SK-N-SH (cell line): ENCODE data around the gene CHST12. TPM values are rescaled to one million over a fixed set of nuclear protein-coding genes. Genes with fewer than 3 reads are reported as not detected.

ENCODE experiments used
- CTCF ChIA-PET: fragments of 300-600, 350-600 bp; formaldehyde crosslinking; extraction: SDS; loops from one replicate; lab custom pipeline; 2021; lab: Yijun Ruan, JAX
- POLR2A ChIA-PET: fragments of 350-600 bp; sonication (Branson Sonifier 250); formaldehyde crosslinking; extraction: SDS; loops from one replicate; lab custom pipeline; 2020; ENCODE audit warnings: antibody characterized with exemption, inconsistent platforms; lab: Yijun Ruan, JAX
- DNase-seq: peaks from one replicate; pipeline ENCODE4 v3.0.0; 2012
- H2AFZ ChIP-seq: fragments of 200-600 bp; sonication (generic); 2 replicates; pipeline ENCODE4 v1.8.1; 2016; ENCODE audit warnings: antibody characterized with exemption, mild to moderate bottlenecking, low read depth
- H3F3A ChIP-seq: fragments of 200-600 bp; sonication (generic); replicated peaks from 2 replicates; pipeline ENCODE3; 2016; ENCODE audit warnings: antibody characterized with exemption, mild to moderate bottlenecking; ENCODE audit not compliant: insufficient read depth
- H3K27ac ChIP-seq, 2 experiments: fragments of 200-500 bp in 1 of 2; fragments of 200-600 bp in 1 of 2; sonication (Bioruptor generic) in 1 of 2; sonication (generic), shearing (Covaris generic) in 1 of 2; 2 replicates each; pipeline versions ENCODE4 v1.5.1 to v1.6.1; 2014 to 2016; ENCODE audit warnings: low read depth in 2 of 2, inconsistent platforms in 1 of 2, low read length in 1 of 2, mild to moderate bottlenecking in 1 of 2, mixed read lengths in 1 of 2
- H3K27me3 ChIP-seq: fragments of 200-600 bp; sonication (generic), shearing (Covaris generic); 2 replicates; pipeline ENCODE4 v1.6.1; 2016; ENCODE audit warnings: mixed run types; ENCODE audit not compliant: insufficient read depth
- H3K36me3 ChIP-seq, 2 experiments: fragments of 200-500 bp in 1 of 2; fragments of 200-600 bp in 1 of 2; sonication (Bioruptor generic) in 1 of 2; sonication (generic) in 1 of 2; replicated peaks in 1 of 2; 2 replicates each; pipeline versions ENCODE3 to v1.5.1; 2014 to 2016; ENCODE audit warnings: low read length in 1 of 2, mild to moderate bottlenecking in 1 of 2; ENCODE audit not compliant: insufficient read depth in 2 of 2, control insufficient read depth in 1 of 2
- H3K4me1 ChIP-seq, 2 experiments: fragments of 200-500 bp in 1 of 2; fragments of 200-600 bp in 1 of 2; sonication (Bioruptor generic) in 1 of 2; sonication (generic), shearing (Covaris generic) in 1 of 2; 2 replicates each; pipeline versions ENCODE4 v1.5.1 to v1.6.1; 2014 to 2016; ENCODE audit warnings: low read depth in 1 of 2, low read length in 1 of 2, mixed run types in 1 of 2; ENCODE audit not compliant: insufficient read depth in 2 of 2, control insufficient read depth in 1 of 2
- H3K4me2 ChIP-seq: fragments of 200-600 bp; sonication (generic), shearing (Covaris generic); 2 replicates; pipeline ENCODE4 v1.6.1; 2017; ENCODE audit warnings: mixed run types
- H3K4me3 ChIP-seq, 2 experiments: fragments of 200-500 bp in 1 of 2; fragments of 200-600 bp in 1 of 2; sonication (Bioruptor generic) in 1 of 2; sonication (generic), shearing (Covaris generic) in 1 of 2; 2 replicates each; pipeline versions ENCODE4 v1.5.1 to v1.8.1; 2014 to 2016; ENCODE audit warnings: low read depth in 2 of 2, inconsistent platforms in 1 of 2, low read length in 1 of 2, mild to moderate bottlenecking in 1 of 2, mixed read lengths in 1 of 2, moderate library complexity in 1 of 2
- H3K79me2 ChIP-seq: fragments of 200-600 bp; sonication (generic); 2 replicates; pipeline ENCODE4 v1.8.1; 2017; ENCODE audit warnings: mild to moderate bottlenecking; ENCODE audit not compliant: insufficient read depth
- H3K9ac ChIP-seq: fragments of 200-600 bp; sonication (generic); 2 replicates; pipeline ENCODE4 v1.6.1; 2017; ENCODE audit warnings: mixed run types
- H3K9me2 ChIP-seq: fragments of 200-600 bp; sonication (generic); 2 replicates; pipeline ENCODE4 v1.6.1; 2017; ENCODE audit warnings: mixed run types
- H3K9me3 ChIP-seq: fragments of 200-600 bp; sonication (generic); 2 replicates; pipeline ENCODE4 v1.6.1; 2017; ENCODE audit warnings: mixed run types, mild to moderate bottlenecking, moderate library complexity
- H4K20me1 ChIP-seq: fragments of 200-600 bp; sonication (generic); 2 replicates; pipeline ENCODE4 v1.6.1; 2017; ENCODE audit warnings: mild to moderate bottlenecking, mixed run types; ENCODE audit not compliant: insufficient read depth
- CHD2 ChIP-seq: fragments of 150-350 bp; IDR thresholded peaks from 2 replicates; pipeline ENCODE4 v1.6.1; 2018; ENCODE audit warnings: low read length; ENCODE audit not compliant: partially characterized antibody
- ELF1 ChIP-seq: IDR thresholded peaks from 2 replicates; pipeline ENCODE4 v1.4.0; 2012
- EP300 ChIP-seq, 2 experiments: IDR thresholded peaks; 2 replicates each; pipeline versions ENCODE4 v1.4.0 to v1.6.1; 2012; ENCODE audit warnings: borderline replicate concordance in 1 of 2, low read depth in 1 of 2, low read length in 1 of 2
- EZH2phosphoT487 ChIP-seq: fragments of 200-600 bp; sonication (generic); IDR thresholded peaks from 2 replicates; pipeline ENCODE4 v1.6.1; 2017; ENCODE audit warnings: low read depth, mixed run types, mild to moderate bottlenecking, antibody characterized with exemption, moderate library complexity, borderline replicate concordance
- FOXJ3 ChIP-seq: sonication (generic); formaldehyde crosslinking; IDR thresholded peaks from 2 replicates; pipeline ENCODE4 v1.5.1; 2020; ENCODE audit warnings: mild to moderate bottlenecking, missing genetic modification reagents
- FOXM1 ChIP-seq: IDR thresholded peaks from 2 replicates; pipeline ENCODE4 v1.4.0; 2012; ENCODE audit warnings: low read depth, mild to moderate bottlenecking
- GATA2 ChIP-seq: sonication (generic); formaldehyde crosslinking; IDR thresholded peaks from 2 replicates; pipeline ENCODE4 v1.5.0; 2020; ENCODE audit warnings: mild to moderate bottlenecking, missing genetic modification reagents
- JUND ChIP-seq: IDR thresholded peaks from 2 replicates; pipeline ENCODE4 v1.4.0; 2012
- MEF2A ChIP-seq: IDR thresholded peaks from 2 replicates; pipeline ENCODE4 v1.4.0; 2012; ENCODE audit warnings: low read depth, borderline replicate concordance
- MXI1 ChIP-seq: IDR thresholded peaks from 2 replicates; pipeline ENCODE4 v1.6.1; 2012; ENCODE audit warnings: mild to moderate bottlenecking, low read depth, low read length, improper control_type of control experiment
- NFIC ChIP-seq: IDR thresholded peaks from 2 replicates; pipeline ENCODE4 v1.4.0; 2012; ENCODE audit warnings: borderline replicate concordance
- NRF1 ChIP-seq: IDR thresholded peaks from 2 replicates; pipeline ENCODE4 v1.6.1; 2012; ENCODE audit warnings: low read depth, mild to moderate bottlenecking, low read length
- RCOR1 ChIP-seq: fragments of 150-350 bp; IDR thresholded peaks from 2 replicates; pipeline ENCODE4 v1.6.1; 2017; ENCODE audit warnings: antibody characterized with exemption, low read length
- RXRA ChIP-seq: IDR thresholded peaks from 2 replicates; pipeline ENCODE4 v1.4.0; 2012; ENCODE audit warnings: low read depth, mild to moderate bottlenecking, borderline replicate concordance
- SMC3 ChIP-seq: IDR thresholded peaks from 2 replicates; pipeline ENCODE4 v1.6.1; 2012; ENCODE audit warnings: low read depth, low read length, improper control_type of control experiment
- TAF1 ChIP-seq: IDR thresholded peaks from 2 replicates; pipeline ENCODE4 v1.6.1; 2012; ENCODE audit warnings: low read depth, mild to moderate bottlenecking, low read length, moderate library complexity, borderline replicate concordance
- TCF12 ChIP-seq: IDR thresholded peaks from 2 replicates; pipeline ENCODE4 v1.4.0; 2012
- TEAD4 ChIP-seq: IDR thresholded peaks from 2 replicates; pipeline ENCODE4 v1.4.0; 2012; ENCODE audit warnings: mild to moderate bottlenecking, borderline replicate concordance; ENCODE audit not compliant: insufficient read depth
- YY1 ChIP-seq: IDR thresholded peaks from 2 replicates; pipeline ENCODE4 v1.4.0; 2012; ENCODE audit warnings: low read depth, mild to moderate bottlenecking
- WGBS: methylation state at CpG from one replicate; pipeline ENCODE4 v1.1.6; 2017; ENCODE audit warnings: low lambda C conversion rate; 5-methylcytosine and 5-hydroxymethylcytosine counted together
- polyA plus RNA-seq, 3 experiments: library from polyadenylated mRNA; depleted of rRNA; stranded (reverse); fragments of >200 nt; gene quantifications; 2 replicates each; pipeline ENCODE4 v1.2.3, GENCODE V29; 2012
- TF ChIP-seq, protein P1 (sequence below): IDR thresholded peaks from 2 replicates; pipeline ENCODE4 v1.4.0; 2012; ENCODE audit warnings: low read depth
- TF ChIP-seq, protein P2 (sequence below): fragments of 150-350 bp; IDR thresholded peaks from 2 replicates; pipeline ENCODE4 v1.6.1; 2016; ENCODE audit warnings: mild to moderate bottlenecking, low read depth, low read length
- TF ChIP-seq, protein P3 (sequence below): IDR thresholded peaks from 2 replicates; pipeline ENCODE4; 2012

The CHST12 gene
- polyA plus RNA-seq, 1 of the 3 experiments (the other 2 are of a cell fraction), result 32.7 TPM

DNA sequence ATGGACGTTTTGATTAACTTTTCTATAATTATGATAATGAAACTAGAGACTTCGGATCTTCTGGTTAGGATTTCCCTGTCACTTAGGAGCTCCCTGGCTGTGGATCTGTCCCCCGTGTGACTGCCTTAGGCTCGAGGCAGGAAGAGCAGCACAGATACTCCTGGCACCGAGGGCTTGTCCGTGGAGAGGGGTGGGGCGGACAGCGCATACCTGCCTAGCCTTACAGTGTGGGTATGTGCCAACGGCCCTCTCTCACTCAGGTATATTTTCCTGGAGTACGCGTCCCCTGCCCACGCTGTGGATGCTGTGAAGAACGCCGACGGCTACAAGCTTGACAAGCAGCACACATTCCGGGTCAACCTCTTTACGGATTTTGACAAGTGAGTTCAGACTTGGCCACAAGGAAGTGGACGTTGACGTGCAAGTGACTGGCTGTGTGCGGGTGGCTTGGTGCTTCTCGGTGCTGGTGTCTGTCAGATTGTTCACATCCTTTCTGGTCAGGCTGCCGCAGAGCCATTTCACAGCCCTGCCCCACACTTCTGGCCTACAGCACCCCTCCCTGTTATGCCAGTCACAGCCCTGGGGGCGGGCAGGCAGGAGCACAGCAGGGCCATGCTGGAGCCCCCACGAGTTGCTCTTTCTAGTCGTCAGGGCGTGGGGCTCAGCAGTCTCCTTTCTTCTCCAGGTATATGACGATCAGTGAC lies 40.9 kb upstream of the CHST12 start:
- no peaks in the 10 kb centered on the region for H3K9me3 ChIP-seq
- H3K9ac ChIP-seq, result no peak overlapping the region
- POLR2A ChIA-PET, result interaction anchor here (0.6 kb wide), 1 partner anchor 259 kb away, joined by 4 read pairs; no protein-coding TSS in a partner anchor
- H3K4me3 ChIP-seq, result no peak overlapping the region
- peaks cover 15% of the 10 kb centered on the region for H3F3A ChIP-seq
- no peaks in the 10 kb centered on the region for H3K27me3 ChIP-seq
- peaks cover 66% of the 10 kb centered on the region for H4K20me1 ChIP-seq
- peaks cover 74 to 76% of the 10 kb centered on the region in 2 experiments for H3K36me3 ChIP-seq
- CTCF ChIA-PET, result no interaction called here
- peaks cover 74% of the 10 kb centered on the region for H3K79me2 ChIP-seq
- no peaks in the 10 kb centered on the region for H3K9me2 ChIP-seq
- no peaks in the 10 kb centered on the region; a peak in 1 of 4 replicates for H3K4me1 ChIP-seq
- WGBS, result 96% methylated on average over 27 of the region's 27 CpGs
- H3K4me2 ChIP-seq, result no peak overlapping the region
- no peak for DNase-seq
- TF ChIP-seq, protein P1, sequence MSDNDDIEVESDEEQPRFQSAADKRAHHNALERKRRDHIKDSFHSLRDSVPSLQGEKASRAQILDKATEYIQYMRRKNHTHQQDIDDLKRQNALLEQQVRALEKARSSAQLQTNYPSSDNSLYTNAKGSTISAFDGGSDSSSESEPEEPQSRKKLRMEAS, result no peak
- TF ChIP-seq NFIC, result no peak
- TF ChIP-seq FOXM1, result no peak
- TF ChIP-seq EP300 (IDR thresholded peaks at IDR 0.05; ENCODE audit: borderline replicate concordance in 1 of 2, low read depth in 1 of 2, low read length in 1 of 2), result no peak
- no peak for TF ChIP-seq MXI1
- TF ChIP-seq TCF12, result no peak
- TF ChIP-seq EZH2phosphoT487, result no peak
- TF ChIP-seq, protein P2, sequence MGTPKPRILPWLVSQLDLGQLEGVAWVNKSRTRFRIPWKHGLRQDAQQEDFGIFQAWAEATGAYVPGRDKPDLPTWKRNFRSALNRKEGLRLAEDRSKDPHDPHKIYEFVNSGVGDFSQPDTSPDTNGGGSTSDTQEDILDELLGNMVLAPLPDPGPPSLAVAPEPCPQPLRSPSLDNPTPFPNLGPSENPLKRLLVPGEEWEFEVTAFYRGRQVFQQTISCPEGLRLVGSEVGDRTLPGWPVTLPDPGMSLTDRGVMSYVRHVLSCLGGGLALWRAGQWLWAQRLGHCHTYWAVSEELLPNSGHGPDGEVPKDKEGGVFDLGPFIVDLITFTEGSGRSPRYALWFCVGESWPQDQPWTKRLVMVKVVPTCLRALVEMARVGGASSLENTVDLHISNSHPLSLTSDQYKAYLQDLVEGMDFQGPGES, result no peak
- no peak for TF ChIP-seq MEF2A
- TF ChIP-seq, protein P3, sequence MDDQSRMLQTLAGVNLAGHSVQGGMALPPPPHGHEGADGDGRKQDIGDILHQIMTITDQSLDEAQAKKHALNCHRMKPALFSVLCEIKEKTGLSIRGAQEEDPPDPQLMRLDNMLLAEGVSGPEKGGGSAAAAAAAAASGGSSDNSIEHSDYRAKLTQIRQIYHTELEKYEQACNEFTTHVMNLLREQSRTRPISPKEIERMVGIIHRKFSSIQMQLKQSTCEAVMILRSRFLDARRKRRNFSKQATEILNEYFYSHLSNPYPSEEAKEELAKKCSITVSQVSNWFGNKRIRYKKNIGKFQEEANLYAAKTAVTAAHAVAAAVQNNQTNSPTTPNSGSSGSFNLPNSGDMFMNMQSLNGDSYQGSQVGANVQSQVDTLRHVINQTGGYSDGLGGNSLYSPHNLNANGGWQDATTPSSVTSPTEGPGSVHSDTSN, result no peak
- no peak for TF ChIP-seq NRF1
- TF ChIP-seq RXRA, result no peak
- no peak for TF ChIP-seq GATA2 (CRISPR knock-in tag)
- no peak overlapping the region for H3K27ac ChIP-seq
- H2AFZ ChIP-seq, result no peak overlapping the region

DNA sequence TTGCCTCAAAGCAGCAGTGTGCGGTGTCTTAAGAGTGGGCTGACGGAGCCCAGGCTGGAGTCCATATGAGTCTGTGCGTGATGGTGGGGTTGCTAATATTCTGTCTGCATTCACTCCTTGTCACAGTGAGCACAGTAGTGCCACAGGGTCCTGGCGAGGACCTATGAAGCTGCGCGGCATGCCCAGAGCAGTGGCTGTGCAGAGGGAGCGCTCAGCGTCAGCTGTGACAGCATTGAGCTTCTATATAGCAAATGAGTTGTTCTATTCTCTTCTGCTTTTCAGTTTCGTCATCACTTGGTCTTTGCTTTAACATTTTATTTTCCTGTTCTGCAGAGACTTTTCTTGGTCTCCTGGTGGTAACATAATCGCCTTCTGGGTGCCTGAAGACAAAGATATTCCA lies 34.3 kb upstream of the CHST12 start:
- CTCF ChIA-PET, result interaction anchor here (0.6 to 2.1 kb wide), 4 partner anchors 9 to 100 kb away, joined by 3 to 7 read pairs (median 4); no protein-coding TSS in a partner anchor
- 96% methylated on average over 10 of the region's 10 CpGs for WGBS

More for the DNA sequence above, 34.3 kb upstream of the CHST12 start:
- no peaks in the 10 kb centered on the region for H3K9me2 ChIP-seq
- DNase-seq, result no peak
- no peak overlapping the region for H3K27ac ChIP-seq
- peaks cover 4% of the 10 kb centered on the region for H3F3A ChIP-seq
- H3K36me3 ChIP-seq, result peaks cover 73 to 86% of the 10 kb centered on the region in 2 experiments
- H3K9ac ChIP-seq, result no peak overlapping the region
- H3K4me2 ChIP-seq, result no peak overlapping the region
- TF ChIP-seq TEAD4 (no peak), TAF1 (no peak), RXRA (no peak), NFIC (no peak), RCOR1 (no peak), FOXJ3 (no peak), ELF1 (no peak), JUND (no peak), SMC3 (no peak), MEF2A (no peak), CHD2 (no peak), EP300 (IDR thresholded peaks at IDR 0.05; ENCODE audit: borderline replicate concordance in 1 of 2, low read depth in 1 of 2, low read length in 1 of 2) (no peak), YY1 (no peak)
- TF ChIP-seq, protein P2, result no peak
- H3K9me3 ChIP-seq, result no peaks in the 10 kb centered on the region
- H3K79me2 ChIP-seq, result peaks cover 33% of the 10 kb centered on the region; the same call in 1 of the 2 replicates
- H3K4me3 ChIP-seq, result no peak overlapping the region
- H3K4me1 ChIP-seq, result no peaks in the 10 kb centered on the region
- POLR2A ChIA-PET, result no interaction called here
- H4K20me1 ChIP-seq, result peaks cover 13% of the 10 kb centered on the region; the same call in 1 of the 2 replicates
- no peak overlapping the region for H2AFZ ChIP-seq
- no peaks in the 10 kb centered on the region for H3K27me3 ChIP-seq
